ENCODE data around the gene RARB.

GRCh38 chr3:25418596-25418995 lies 9.5 kb upstream of the RARB start:
- no peak for TF ChIP-seq CTCF (conservative IDR thresholded peaks at IDR 0.05; ENCODE audit: low read depth, low read length)
- TF ChIP-seq EZH2 (IDR thresholded peaks at IDR 0.05; ENCODE audit: low read length, unreplicated experiment) = no peak

Data from PC-3 (cell line).